ENCODE data around the gene AMMECR1.
A peak's percentile ranks its signal among the peaks of the same experiment; 100 is the strongest.

The AMMECR1 gene

DNA sequence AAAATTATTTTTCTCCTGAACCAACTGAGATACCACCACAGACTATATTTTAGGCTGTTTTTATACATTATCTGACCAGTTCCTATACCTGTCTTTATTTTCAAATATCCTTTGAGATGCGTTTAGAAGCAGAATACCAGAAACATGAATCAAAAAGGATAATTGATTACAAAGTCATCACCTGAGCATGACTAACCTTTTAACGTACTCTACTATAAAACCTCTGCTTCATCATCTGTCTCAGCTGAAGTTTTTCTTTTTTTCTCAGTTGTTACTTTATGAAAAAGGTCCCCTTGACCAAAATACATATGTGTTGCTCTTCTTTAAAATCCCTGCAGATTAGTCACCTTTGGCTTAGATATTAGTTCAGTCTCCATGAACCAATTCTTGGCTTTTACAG lies 109.8 kb downstream of the AMMECR1 start:
- no peak for DNase-seq

DNA sequence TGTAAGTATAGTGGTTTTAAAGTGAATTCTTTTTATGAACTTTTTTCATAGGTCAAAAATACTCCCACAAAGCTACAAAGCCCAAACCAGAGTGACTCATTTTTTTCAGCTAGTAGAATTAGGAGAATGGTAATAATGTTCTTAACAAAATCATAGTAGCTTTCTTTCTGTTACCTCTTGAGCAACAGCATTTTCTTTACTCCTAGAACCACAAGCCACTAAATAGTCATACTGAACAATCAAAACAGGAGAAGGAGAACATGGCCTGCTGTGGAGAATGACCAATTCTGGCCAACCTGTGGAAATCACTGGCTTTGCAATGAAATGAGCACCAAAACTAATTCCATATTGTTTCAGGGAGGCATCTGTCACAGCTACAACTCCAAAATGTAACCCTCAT lies 112.9 kb downstream of the AMMECR1 start:
- DNase-seq: no peak

DNA sequence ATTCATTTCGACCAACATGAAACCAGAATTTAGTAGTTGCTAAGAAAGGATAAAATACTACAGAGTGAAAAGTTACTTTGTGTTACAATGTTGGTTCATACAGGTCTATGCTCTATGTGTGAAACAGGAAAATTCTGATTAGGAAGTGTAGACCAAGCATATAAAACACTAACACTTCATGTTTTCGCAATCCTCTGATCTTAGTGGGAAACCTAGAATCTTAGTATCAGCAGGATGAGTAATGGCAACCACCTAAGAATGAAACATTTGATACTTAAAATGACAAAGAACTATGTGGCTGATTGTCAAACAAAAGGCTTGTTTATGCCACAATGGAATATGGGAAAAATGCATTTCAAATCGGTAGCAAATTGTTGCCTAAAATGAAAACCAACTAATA lies 116.1 kb downstream of the AMMECR1 start:
- no peak for DNase-seq

DNA sequence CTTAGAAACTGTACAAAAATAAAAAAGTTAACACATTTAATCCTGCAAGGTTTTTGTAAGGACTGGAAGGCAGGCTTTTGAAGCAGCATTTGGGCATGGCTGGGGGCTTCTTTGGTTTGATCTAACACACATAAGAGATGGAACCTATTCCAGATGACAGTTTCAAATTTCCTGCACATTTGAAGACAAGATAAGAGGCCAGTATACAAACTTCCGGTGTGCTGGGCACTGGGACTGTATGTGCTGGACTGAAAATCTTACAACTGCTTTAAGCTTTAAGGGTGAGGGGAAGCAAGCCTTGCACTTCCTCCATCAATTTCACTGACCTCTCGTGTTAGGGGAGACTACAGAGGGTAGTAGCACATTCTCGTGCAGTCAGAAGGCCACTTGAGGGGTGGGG lies 122.9 kb downstream of the AMMECR1 start:
- no peak for DNase-seq

DNA sequence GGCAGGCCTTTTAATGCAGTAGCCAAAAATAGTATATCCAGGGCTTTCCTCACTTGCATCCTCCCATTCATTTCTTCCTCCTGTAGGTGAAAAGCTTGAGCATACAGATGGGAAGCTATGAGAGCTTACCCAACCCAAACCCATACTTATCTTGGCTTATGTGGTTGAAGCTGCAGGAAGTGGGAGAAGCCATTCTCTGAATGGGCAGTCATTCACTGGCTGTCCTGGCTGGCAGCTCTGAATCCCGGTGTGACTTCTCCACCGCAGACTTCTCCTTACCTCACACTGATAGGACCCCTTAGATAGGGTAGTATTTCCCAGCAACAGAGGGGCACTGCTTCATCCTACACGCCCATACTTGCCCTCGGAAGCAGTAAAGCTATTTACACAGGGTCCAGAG lies 125.4 kb downstream of the AMMECR1 start:
- DNase-seq: no peak

DNA sequence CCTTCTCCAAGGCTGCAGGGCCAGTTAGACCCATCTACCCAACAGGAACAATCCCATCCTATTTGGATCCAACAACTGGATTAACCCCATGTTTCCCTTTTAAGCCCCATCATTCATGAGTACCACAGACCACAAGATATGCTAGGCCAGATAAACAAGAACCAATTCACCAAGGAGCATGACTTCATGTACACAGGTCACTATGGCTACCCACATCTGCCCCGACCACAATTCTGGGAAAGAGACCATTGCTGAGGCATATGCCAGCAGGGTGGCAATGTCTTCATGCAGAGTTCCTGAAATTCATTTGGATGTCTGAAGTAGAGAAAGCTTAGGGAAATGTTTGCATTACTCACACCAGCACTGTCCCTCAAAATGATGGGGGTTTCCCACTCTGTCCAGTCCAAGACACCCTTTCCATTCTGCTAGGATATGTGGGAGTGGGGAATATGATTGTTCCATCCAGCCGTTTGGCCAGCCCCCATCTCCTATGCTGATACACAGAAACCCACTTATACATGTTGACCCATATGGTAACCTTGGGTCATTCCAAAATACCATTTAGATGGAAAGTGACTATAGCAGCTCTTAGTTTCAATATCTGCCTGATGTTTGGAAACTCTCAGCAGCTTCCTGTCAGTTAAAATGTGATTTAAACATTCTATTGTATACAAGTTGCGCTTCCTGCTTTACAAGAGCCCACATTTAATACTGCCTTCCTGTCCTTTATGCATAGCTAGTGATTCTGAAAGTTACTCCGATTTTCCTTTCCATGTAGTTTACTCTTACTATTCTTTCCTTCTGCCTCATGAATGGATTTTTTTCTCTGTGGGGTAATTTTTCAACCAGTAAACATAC lies 129.0 kb downstream of the AMMECR1 start:
- no peak for DNase-seq

DNA sequence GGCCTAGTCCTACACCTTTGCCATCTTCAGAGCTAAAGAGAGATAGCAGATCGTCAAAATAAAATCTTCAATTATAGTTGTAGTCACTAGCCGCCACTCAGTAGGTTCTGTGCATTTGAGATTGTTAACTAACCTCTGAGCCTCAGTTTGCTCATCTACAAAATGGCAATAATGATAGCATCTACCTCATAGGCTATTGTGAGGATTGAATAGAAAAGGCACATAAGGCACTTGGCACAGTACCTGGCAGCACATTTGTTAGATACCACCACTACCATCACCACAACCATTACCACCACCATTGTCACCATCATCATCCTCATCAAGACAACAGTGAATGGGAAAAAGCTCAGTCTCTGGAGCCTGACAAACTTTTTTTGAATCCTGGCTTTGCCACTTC lies 134.6 kb downstream of the AMMECR1 start:
- no peak for DNase-seq

DNA sequence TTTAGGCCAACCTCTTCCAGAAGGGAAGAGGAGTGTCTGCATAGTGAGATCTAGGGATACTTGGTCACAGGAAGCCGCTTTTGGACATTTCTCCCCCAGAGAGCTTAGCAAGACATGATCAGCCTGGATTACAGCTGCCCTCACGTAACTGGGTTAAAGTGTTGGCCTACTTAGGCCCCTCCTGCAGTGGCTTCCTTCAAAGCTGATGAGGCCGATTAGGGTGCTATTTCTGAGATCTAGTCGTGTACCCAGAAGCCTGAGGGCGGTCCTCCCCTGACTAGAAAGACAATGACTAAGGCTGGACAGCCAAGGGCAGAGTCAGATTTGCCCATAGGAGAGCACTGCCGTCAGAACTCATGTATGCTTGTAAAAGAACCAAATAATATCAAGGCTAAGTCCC lies 135.0 kb downstream of the AMMECR1 start:
- DNase-seq: no peak

DNA sequence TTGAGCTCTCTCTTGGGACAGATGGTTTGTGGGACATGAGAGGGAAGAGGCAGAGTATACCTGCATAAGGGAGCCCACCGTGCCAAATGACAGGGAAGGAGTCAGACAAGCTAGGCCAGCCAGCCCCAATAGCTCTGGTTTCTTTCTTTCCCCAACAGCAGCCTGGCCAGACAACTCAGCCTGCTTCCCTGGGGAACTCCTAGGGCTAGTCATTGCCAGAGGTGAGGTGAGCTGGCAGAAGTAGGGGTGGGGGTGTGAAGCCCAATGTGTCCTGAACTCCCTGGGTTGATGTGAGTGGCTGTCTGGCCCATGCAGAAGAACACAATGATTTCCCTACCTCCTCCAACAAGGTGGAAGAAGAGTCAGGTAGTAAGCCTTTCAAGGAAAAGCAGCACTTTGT lies 135.5 kb downstream of the AMMECR1 start:
- no peak for DNase-seq

DNA sequence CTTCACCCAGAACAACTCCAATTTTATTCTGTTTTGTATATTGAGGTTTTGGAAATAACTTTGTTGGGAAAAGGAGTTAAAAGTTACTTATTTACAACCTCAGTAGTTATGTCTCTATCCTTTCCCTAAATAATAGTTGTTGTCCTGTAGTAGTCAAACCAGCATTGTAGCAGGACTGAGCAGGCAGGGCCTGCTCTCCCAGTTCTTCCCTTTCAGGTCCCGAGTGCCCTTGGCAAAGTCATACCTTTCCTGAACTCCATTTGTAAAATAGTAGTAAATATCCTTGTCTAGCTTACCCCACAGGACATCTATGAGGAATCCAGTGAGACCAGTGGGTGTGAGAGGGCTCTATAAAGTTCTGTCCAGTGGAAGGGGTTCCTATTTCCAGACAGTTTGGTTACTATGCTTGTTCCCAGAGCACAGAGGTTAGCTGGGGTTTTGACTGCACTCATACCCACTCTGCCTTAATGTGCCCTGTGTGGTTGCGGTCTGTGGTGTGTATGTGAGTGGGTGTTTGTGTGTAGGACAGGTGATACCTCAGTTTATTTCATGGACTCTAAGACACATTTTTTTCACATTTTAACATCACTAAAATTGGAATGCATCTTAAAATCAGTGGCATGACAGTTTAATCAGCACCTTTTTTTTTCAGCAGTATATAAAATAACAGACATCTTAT lies 136.3 kb downstream of the AMMECR1 start:
- no peak for DNase-seq

DNA sequence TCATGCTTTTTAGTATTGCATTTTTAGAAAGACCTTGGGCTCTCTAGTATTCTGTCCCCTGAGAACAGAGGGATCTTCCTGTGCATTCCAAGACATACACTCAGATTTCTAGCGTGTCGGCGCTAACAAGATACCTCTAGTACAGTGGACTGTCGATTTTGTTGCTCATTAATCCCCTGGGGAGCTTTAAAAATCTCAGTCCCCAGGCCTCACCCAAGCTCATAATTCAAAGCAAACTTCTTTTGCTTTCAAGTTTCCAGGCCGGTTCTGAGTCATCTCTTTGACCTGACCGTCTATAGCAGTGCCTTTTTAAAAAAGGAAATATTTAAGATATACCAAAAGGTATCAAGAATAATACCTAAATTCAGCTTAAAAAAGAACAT lies 137.0 kb downstream of the AMMECR1 start:
- DNase-seq: no peak

DNA sequence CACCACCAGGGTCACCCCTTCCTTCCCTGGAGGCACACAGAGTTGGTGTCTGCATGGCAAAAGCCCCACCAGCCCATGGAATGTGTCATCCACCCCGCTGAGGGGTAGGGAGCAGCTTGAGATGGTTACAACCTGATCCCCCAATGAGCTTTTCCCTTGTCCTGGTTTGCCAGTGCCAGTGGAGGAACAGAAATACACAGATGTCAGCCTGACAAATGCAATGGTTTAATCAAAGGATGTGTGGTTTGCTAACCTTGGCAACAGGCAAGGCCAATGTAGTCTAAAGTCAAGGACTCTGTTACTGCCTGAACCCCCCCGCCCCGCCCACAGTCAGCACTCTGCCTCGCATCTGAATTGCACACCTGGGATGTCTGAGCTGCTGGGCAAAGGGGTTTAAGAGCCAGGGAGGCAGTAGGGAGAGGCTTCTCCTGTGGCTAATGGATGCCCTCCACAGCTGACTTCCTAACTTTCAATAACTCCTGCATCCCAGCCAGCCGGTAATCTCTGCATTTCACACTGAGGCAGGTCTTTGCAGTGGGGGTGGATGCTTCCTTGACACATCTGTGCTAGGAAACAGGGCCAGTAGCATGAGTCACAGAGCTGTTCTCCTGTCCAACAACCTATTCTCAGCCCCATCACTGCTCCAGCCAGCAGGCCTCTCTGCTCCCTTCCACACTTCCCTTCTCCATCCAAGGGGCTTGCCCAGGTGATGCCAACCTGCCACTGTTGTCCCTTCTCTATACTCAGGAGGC lies 137.5 kb downstream of the AMMECR1 start:
- DNase-seq: no peak

DNA sequence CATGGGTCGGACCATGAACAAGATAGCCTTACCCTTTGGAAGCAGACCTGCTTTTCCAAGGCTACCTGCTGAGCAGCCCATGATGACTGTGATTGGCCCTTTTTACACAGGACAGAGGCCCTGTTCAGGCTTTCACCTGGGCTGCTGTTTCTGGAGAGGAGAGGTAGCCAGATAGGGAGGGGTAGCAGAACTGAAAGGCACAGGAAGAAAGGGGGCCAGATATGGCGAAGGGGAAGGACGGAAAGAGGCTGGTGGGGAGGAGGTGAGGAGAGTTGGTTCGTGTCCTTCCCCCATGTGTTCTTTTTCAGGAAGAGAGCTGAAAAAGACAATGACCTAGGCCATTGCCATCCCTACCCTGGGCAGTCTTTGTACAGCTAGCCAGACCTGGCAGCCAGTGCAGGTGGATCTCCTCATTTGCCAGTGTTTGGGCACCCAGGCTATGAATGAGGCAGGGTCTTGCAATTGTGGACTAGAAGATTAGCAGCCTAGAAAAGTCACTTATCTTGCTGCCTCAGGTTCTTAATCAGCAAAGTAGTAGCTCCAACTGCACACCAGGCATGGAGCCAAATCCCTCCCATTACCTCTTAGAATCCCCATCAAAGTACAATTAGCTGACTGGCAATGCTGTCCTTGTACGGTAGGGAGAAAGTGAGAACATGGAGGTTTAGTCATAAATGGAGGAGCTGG lies 139.6 kb downstream of the AMMECR1 start:
- DNase-seq: no peak

DNA sequence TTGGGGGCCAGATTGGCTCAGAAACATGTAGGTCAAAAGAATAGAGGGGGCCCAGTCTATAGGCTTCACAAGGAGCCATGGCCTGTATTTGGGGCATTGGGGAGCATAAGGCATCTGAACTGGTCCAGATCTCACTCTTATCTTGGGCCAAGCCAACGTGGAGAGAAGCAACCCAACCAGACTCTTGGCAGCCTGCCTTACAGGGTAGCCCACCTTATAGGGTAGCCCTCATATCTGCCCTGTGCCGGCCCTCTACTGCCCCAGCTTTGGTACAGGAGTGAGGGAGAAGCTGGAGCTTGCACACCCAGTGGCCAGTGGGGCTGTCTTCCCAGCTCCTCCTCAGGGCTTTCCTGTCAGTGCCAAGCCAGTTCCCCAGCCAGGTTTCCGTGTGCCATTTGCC lies 142.2 kb downstream of the AMMECR1 start:
- no peak for DNase-seq

DNA sequence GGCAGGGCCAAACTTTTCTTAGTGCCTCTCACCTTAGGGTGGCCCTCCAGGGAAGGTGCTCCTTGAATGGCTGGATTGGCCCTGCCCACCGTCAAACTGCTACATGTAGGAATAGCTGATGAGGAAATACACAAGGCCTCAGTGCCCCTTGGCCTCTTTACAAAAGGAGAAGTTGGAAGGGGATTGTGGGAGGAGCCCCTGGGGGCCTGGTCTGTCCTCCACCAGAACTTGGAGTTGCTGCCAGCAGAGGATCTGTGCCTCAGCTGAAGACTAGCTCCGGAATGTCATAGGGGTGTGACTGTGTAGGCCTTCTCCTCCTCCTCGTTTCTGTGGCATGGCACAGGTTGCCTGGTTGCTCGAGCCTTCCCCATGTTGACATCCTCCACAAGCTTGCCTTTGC lies 142.7 kb downstream of the AMMECR1 start:
- DNase-seq: no peak

DNA sequence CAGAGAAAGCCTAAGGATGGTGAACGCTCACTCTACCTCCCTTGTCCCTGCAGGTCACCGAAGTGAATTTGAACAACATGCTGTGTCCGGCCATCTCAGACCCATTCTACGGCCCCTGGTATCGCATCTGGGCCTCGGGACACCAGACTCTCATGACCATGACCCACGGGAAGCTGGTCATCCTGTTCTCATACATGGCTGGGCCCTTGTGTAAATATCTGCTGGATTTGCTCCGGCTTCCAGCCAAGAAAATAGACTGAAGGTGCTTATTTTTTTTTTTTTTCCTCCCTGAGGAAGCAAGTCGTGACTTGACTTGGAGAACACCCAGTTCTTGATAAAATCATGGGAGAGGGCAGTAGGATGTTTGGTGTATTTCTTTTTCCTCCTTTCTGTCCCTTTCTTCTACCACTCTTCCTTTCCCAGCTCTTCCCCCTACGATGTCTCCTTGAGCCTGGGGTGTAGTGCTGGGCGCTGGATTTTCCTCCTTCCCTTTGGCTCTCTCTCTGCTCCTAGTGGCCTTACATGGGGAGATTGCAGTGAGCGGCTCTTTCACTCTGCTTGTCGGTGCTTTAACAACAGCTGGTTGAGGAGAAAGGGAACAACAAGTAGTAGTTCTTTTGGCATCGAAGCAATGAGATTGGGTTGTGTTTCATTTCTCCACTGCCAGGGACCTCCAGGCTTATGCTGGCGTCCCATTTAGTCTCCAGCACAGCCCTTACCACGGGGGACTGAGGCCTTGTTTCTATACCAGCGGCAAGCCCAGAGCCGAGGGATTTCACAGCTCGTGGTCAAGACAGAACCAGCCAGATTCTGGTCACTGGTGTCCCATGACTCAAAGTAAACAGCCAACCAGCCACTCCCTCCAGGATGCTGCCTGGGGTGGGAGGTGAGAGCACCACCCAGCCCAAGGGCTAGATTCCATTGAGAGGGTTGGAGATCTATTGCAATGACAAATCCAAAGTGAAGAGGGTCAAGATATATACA lies 144.4 kb downstream of the AMMECR1 start:
- DNase-seq: no peak

DNA sequence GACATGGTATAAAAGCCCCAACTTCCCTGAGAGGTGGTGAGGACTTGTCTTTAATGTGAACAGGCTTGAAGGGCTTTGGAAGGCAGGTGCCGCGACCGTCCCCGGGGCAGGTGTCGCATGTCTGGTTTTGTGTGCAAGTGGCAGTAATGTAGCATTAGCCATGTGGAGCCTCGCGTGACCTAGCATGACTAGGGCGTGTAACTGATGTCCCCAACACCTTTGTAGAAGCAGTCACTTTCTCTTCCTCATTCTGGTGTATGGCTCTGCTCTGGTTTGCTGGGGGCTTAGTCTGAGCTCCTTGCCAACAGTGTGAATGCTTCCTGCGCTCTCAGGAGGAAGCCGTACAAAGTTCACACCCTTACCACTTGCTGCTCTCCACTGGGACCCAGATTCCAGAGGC lies 145.7 kb downstream of the AMMECR1 start:
- DNase-seq: no peak

DNA sequence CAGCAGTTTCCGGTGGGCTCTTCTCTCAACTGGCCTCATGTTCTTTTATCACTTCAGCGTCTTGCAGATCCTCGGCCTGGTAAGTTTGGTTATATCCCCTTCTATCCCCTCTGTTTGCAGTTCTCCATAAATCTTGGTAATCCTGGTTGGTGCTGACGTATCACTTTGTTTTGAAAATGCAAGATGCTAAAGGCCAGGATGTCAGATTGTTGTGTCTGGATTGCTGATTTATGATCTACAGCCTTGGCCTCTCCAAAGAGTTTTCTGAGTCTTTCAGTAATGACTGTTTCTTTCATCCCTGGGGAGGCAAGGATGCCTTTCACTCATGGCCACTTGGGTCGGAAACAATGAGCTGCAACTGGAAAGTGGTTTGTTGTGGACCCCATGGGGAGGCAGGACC lies 146.4 kb downstream of the AMMECR1 start:
- no peak for DNase-seq

DNA sequence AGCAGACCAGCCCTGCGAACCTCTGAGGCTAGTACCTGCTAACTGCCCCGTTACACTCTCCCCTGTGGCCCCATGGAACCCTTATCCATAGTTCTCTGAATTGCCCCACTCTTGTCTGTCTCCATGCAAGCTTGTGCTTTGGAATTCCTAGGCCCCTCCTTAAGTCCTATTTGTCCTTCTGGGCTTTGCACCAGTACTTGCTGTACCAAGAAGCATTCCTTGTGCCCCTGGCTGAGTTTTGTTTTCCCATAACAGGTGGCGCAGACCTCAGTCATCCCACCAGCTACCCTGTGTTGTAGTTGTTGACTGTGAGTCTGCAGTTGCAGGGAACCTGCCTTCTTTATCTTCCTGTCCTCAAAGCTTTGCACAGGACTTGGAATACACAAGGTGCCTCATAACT lies 147.9 kb downstream of the AMMECR1 start:
- DNase-seq: no peak

DNA sequence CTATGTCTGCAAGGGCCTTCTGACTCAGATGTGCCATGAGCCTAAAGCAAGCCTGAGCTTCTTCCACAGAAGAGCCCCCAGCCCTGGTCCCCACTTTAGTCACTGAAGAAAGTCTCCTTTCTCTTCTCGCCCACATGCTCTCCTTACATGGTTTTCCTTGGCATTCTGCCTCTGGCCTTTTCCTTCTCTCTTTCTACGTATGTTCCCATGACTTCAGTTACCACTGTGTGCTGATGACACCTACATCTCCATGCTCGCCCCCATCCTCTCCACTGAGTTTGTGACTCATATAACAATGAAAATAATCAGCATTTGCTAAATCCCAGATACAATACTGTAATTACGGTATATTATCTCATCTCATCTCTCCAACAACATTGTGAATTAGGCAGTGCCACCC lies 149.3 kb downstream of the AMMECR1 start:
- no peak for DNase-seq

DNA sequence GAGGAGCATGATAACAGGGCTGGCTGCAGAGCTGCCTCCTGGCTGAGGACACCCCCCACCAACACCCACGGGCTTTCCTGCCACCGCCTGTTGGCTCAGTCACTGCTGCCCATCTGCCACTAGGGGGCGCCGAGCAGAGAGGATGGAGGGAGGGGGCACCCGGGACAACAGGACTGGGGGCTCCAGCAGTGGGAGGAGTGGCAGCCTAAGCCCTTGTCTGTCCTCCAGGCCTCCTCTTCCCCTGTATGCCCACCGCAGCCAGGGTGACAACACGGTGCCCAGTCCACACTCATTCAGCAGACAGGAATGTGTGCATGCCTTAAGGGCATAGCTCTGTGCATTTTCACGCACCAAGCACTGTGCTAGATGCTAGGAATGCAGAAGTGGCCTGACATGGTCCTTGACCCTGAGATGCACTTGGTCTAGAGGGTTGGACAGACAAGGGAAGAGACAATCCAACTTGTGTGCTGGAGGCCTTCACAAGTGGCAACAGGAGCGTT lies 149.9 kb downstream of the AMMECR1 start:
- DNase-seq: peak; percentile 53

DNA sequence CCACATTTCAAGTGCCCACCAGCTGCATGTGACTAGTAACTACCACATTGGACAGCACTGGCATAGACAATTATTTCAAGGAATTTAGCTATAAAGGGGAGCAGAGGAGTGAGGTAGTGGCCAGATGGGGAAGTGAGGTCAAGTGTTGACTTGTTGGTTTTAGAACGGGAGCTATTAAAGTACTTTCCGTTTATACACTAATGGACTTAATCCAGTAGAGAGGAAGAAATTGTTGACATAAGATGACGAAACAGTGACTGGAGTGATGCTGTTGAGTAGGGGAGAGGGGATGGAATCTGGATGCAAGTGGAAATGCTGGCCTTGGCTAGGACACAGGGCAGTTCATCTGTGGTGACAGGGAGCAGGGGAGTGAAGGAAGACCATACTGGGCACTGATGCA lies 154.4 kb downstream of the AMMECR1 start:
- no peak for DNase-seq

Data from CD4-positive, alpha-beta T cell treated with Interleukin-21 for 1 hour (primary cell).